Dendritic cell treated with granulocyte-macrophage colony-stimulating factor and Interleukin-4, amounts not matched to agents 40 ng/mL and 50 ng/mL, for 4 days (primary cell): Measurements from ENCODE around the gene STAT6.

ENCODE experiments used
- H3K27ac Mint-ChIP-seq: one replicate; pipeline ENCODE4 v1.8.0; 2022; ENCODE audit warnings: mild to moderate bottlenecking, mixed read lengths
- H3K27me3 Mint-ChIP-seq: one replicate; pipeline ENCODE4 v1.8.0; 2022; ENCODE audit warnings: mild to moderate bottlenecking, mixed read lengths
- H3K36me3 Mint-ChIP-seq: one replicate; pipeline ENCODE4 v1.8.0; 2022; ENCODE audit warnings: low read depth, mixed read lengths
- H3K4me1 Mint-ChIP-seq: one replicate; pipeline ENCODE4 v1.8.0; 2022; ENCODE audit warnings: low read depth, mixed read lengths
- H3K4me3 Mint-ChIP-seq: one replicate; pipeline ENCODE4 v1.8.0; 2022; ENCODE audit warnings: mild to moderate bottlenecking, moderate library complexity, mixed read lengths
- H3K9me3 Mint-ChIP-seq: one replicate; pipeline ENCODE4 v1.8.0; 2022; ENCODE audit warnings: mixed read lengths
- intact Hi-C: fragments of 100-400 bp; cut with micrococcal nuclease; formaldehyde crosslinking; loops from one replicate; pipeline ENCODE4 v1.15.0; 2022

Gene STAT6

DNA sequence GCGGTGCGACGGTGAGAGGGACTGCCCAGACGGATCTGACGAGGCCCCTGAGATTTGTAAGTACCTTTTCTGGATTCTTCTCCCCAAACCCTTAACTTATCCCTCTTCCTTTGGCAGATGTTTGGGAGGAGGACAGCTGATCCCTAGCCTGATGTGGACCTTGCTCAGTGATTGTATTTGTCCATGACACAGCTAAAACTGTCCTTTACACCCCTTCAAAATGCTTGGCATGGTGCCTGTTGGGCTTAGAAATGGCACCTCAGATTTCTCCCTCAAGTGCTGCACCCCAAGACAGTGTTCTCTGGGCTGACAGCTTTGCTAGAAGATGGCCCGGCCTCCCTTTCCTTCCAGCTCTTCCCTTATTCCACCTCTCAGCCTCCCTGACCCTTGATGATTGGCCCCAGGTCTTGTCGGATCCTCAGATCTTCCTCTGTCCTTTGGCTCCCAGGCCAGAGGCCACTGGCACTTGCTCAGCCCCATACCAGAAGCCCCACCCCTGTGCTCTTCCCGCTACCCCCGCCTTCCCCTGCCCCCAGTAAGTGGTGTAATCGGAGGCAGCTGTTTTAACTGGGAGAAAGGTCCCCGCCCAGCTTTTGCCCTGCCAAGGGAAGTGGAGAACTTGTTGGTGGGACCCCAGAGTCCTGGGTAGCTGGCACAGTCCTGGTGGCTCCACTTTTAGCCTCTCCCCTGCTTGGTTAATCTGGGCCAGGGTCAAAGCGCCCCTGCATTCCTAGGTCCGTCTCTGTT, 27.5 kb upstream of the STAT6 start:
- H3K4me3 Mint-ChIP-seq: peak overlapping the region; percentile 1
- no peaks in the 10 kb centered on the region for H3K9me3 Mint-ChIP-seq
- H3K27me3 Mint-ChIP-seq: no peaks in the 10 kb centered on the region
- H3K4me1 Mint-ChIP-seq: peaks cover 80% of the 10 kb centered on the region
- H3K36me3 Mint-ChIP-seq: peaks cover 90% of the 10 kb centered on the region
- intact Hi-C loops: no loop called here
- H3K27ac Mint-ChIP-seq: peak overlapping the region; percentile 59

DNA sequence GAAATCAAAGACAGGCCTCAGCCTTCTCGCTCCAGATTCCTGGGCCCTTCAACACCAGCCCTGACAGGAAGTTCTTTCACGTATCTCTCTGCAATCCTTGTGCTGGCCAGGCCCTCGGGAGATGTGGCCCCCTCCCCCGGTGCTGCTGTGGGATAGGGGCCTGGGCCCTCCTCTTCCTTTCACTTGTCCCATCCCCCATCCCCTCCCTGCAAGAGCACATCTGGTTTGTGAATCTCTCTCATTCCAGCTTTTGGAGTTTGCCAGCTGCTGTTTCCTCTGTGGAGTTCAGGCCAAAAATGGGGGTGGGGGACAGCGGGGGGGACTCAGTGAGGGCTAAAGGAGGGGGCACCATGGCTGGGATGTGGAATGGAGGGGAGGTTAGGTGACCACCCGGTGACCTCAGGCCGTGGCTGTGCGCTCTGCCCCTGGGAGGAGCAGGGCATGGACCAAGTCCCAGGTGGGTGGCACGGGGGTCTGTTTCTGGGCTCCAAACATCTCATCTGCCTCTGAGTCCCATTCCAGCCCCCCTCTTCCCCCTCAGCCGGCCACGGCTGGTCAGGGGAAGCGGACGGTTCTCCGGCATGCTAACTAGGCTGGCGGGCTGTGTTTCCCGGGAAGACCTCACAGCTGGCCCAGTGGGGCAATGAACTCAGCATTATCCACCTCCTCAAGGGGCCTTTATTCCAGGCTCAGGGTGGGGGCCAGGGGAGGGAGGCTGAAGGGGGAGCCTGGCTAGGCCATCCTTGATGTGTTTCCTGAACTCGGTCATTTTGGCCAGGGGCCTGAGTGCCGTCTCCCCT, 24.6 kb upstream of the STAT6 start:
- H3K36me3 Mint-ChIP-seq: peaks cover 89% of the 10 kb centered on the region
- no peaks in the 10 kb centered on the region for H3K27me3 Mint-ChIP-seq
- peak overlapping the region; percentile 39 for H3K27ac Mint-ChIP-seq
- H3K4me1 Mint-ChIP-seq: peaks cover 91% of the 10 kb centered on the region
- intact Hi-C loops: no loop called here
- no peak overlapping the region for H3K4me3 Mint-ChIP-seq
- H3K9me3 Mint-ChIP-seq: no peaks in the 10 kb centered on the region

DNA sequence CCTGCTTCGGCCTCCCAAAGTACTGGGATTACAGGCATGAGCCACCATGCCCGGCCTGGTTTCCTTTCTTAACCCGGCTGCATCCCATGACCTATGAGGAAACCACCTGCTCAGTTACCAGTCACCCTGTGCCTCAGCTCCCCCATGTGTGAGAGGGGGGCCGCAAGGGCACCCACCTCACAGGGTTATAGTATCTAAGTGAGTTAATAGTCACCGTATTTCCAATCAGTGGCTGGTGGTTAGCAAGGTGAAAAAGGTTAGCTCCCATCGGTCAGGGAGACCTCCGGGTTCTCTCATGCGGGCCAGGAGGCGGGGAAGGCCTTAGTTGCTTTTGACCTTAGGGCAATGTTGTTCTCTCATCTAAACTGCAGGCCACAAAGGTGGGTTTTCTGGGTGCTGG, 23.8 kb upstream of the STAT6 start:
- Mint-ChIP-seq H3K4me3 (no peak overlapping the region), H3K27ac (peak overlapping the region; percentile 39)

DNA sequence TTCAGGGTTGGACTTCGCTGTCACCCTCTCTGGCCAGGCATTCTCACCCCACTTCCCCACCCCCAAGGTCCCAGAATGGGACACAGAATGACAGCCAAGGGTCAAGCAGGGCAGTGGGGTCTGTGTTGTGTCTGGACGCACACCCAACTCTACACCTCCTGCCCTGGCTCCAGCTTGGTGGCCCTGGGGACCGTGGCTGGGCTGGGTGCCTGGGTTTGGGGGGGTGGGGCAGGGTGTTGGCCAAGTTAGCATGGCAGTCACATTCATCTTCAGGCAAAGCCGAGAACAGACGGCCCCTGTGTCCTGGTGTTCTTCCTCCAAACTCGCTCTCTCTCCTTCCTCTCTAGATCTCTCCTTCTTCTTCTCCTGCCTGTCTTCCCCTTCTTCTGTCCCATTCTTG, 22.8 kb upstream of the STAT6 start:
- Mint-ChIP-seq H3K27me3 (no peaks in the 10 kb centered on the region), H3K9me3 (no peaks in the 10 kb centered on the region), H3K27ac (peak overlapping the region; percentile 65), H3K4me1 (peaks cover 91% of the 10 kb centered on the region), H3K36me3 (peaks cover 73% of the 10 kb centered on the region), H3K4me3 (peak overlapping the region; percentile 33)
- intact Hi-C loops: no loop called here

More for the DNA sequence above, 23.8 kb upstream of the STAT6 start:
- peaks cover 96% of the 10 kb centered on the region for H3K4me1 Mint-ChIP-seq
- H3K27me3 Mint-ChIP-seq: no peaks in the 10 kb centered on the region
- intact Hi-C loops: no loop called here
- H3K36me3 Mint-ChIP-seq: peaks cover 81% of the 10 kb centered on the region
- H3K9me3 Mint-ChIP-seq: no peaks in the 10 kb centered on the region

DNA sequence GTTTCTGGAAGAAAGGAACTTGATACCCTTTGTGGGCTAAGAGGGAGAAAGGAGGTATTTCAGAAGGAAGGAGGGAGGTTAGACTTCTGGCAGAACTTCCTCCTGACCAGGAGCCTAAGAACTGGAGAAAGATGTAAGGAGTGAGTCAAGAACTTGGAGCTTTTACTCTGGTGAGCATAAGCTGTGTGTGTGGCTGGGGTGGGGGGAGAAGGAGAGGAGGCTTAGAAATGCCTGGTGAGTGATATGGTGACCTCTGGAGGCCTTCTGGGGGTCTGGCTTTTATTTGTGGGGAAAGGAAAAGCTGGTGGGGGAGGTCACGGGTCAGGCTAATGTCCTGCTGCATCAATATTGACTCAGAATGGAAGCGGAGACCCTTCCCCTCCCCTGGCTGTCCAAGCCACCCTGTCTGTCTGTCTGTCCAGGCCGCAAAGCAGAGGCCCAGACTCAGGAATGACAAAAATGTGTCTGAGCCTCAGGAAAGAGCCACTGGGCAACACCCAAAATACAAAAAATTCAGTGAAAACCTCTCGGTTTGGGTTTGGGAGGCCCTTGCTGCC, 21.9 kb upstream of the STAT6 start:
- H3K27ac Mint-ChIP-seq: peak overlapping the region; percentile 65
- no peaks in the 10 kb centered on the region for H3K27me3 Mint-ChIP-seq
- no peaks in the 10 kb centered on the region for H3K9me3 Mint-ChIP-seq
- H3K4me1 Mint-ChIP-seq: peaks cover 83% of the 10 kb centered on the region
- H3K36me3 Mint-ChIP-seq: peaks cover 72% of the 10 kb centered on the region
- no peak overlapping the region for H3K4me3 Mint-ChIP-seq
- intact Hi-C loops: no loop called here

DNA sequence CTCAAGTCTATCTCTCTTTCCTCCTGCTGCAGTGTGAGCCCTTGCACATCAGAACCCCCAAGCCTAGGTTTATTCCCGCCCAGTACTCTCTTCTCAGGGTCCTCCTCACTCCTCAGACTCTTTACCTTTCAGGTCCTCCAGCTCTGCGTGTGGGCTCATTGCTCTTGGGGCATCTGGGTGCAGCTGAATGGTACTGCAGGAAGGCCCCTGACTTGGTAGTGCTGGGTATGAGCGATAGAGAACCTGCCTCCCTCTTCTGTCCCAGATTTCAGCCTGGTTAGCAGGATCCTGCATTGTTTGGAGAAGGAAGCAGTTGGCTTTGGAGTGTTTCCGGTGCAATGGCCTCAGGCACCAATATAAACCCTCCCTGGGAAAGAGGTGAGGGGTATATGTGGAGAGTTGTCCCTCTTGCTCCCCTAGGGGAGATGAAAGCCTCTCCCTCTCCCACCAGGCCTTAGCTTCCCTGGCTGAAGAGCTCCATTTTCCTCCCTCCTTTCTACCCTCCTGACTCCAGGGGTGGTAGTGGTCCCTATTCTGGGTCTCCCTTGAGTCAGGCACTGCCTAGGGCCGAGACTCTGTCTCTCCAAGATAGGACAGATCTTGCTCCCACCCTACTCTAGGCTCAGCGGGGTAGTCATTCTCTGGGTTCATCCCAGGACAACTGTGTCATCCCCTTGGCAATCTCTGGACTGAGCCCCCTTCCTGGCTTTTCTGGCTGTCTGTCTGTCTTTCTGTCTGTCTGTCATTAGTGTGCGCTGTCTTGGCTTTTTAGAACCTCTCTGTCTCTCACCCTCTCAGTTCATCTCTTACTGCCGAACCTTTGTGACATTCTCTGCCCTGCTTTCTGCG, 21.0 kb upstream of the STAT6 start:
- intact Hi-C loops: no loop called here
- Mint-ChIP-seq H3K9me3 (no peaks in the 10 kb centered on the region), H3K27ac (peak overlapping the region; percentile 65), H3K27me3 (no peaks in the 10 kb centered on the region), H3K4me3 (peak overlapping the region; percentile 24), H3K36me3 (peaks cover 64% of the 10 kb centered on the region), H3K4me1 (peaks cover 75% of the 10 kb centered on the region)

DNA sequence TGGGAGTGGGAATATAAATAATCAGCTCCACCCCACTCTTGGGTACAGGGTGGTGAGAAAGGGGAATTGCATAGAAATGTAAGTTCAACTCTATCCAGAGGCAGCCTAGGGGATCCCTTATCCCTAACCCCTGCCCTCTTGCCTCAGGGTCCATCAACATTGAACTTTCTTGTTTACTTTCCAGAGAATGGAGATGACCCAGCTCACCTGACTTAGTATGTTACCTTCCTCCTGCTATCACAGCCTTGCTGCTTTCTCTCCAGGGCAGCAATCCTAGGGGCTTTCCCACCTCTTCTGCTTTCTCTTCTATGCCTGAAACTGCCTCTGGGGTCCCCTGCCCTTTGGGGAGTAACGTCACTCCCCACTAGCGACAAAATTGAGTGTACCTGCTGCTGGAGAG, 19.8 kb upstream of the STAT6 start:
- Mint-ChIP-seq H3K27me3 (no peaks in the 10 kb centered on the region), H3K36me3 (peaks cover 59% of the 10 kb centered on the region), H3K4me3 (peak overlapping the region; percentile 84), H3K27ac (peak overlapping the region; percentile 65), H3K9me3 (no peaks in the 10 kb centered on the region), H3K4me1 (peaks cover 72% of the 10 kb centered on the region)
- intact Hi-C loops: no loop called here

DNA sequence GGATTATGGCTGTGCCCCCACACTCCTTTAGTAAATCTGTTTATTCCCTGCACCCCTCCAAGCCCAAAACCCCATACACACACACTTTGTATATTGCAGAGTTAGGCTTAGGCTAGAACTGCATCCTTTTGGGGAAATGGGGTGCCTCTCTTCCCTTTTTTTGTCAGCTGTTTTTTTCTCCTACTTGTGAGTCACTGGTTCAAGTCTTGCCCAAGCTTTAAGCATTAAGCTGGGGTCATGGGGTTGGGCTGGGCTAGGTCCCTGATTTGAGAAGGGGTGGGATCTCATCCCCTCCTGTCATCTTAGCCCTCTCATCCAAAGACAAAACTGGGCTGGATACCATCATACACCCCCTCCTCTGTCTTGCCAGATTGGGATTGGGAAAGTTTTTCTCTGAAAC, 18.7 kb upstream of the STAT6 start:
- intact Hi-C loops: no loop called here
- Mint-ChIP-seq H3K27me3 (peaks cover 5% of the 10 kb centered on the region), H3K4me3 (peak overlapping the region; percentile 84), H3K9me3 (no peaks in the 10 kb centered on the region), H3K36me3 (peaks cover 49% of the 10 kb centered on the region), H3K27ac (peak overlapping the region; percentile 65), H3K4me1 (peaks cover 64% of the 10 kb centered on the region)

DNA sequence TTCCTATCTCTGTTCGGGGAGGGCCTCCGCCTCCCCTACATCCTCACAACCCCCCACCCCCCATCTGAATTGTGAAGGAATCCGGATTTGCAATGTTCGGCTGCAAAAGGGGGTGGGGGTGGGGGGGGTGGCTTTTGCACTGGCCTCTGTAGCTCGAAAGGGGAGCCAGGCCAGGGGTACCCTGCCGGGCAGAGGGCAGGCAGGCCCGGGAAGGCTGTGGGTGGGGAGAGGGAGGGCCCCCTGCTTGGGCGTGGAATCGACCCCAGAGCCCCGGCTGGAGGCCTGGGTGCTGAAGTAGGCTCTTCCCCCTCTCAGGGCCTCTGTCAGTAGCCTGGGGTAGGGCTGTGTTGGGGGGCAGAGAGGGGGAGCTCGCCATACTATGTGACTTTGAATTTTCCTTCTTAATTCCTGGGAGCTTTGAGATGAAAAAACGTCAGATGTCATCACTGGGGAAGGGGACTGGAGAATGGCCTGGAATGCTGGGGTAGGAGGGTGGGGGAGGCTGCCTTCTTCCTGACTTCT, 18.2 kb upstream of the STAT6 start:
- H3K9me3 Mint-ChIP-seq: no peaks in the 10 kb centered on the region
- intact Hi-C loops: no loop called here
- H3K27ac Mint-ChIP-seq: peak overlapping the region; percentile 65
- H3K4me1 Mint-ChIP-seq: peaks cover 59% of the 10 kb centered on the region
- peaks cover 44% of the 10 kb centered on the region for H3K36me3 Mint-ChIP-seq
- peaks cover 7% of the 10 kb centered on the region for H3K27me3 Mint-ChIP-seq
- peak overlapping the region; percentile 84 for H3K4me3 Mint-ChIP-seq

DNA sequence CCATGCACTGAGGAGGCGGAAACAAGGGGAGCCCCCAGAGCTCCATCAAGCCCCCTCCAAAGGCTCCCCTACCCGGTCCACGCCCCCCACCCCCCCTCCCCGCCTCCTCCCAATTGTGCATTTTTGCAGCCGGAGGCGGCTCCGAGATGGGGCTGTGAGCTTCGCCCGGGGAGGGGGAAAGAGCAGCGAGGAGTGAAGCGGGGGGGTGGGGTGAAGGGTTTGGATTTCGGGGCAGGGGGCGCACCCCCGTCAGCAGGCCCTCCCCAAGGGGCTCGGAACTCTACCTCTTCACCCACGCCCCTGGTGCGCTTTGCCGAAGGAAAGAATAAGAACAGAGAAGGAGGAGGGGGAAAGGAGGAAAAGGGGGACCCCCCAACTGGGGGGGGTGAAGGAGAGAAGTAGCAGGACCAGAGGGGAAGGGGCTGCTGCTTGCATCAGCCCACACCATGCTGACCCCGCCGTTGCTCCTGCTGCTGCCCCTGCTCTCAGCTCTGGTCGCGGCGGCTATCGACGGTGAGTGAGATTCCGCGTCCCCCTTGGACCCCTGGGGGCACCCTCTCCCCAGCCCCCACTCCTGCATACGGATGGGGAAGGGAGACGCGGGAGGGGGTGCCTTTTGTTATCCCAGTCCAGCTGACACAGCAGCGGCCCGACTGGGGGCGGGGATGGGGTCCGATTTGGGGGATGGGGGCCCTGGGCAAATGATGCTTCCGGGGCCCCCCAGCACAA, 17.5 kb upstream of the STAT6 start:
- Mint-ChIP-seq H3K4me1 (peaks cover 52% of the 10 kb centered on the region), H3K36me3 (peaks cover 37% of the 10 kb centered on the region), H3K4me3 (peak overlapping the region; percentile 84), H3K27me3 (peaks cover 7% of the 10 kb centered on the region), H3K27ac (peak overlapping the region; percentile 65), H3K9me3 (peaks cover 5% of the 10 kb centered on the region)
- intact Hi-C loops: no loop called here

DNA sequence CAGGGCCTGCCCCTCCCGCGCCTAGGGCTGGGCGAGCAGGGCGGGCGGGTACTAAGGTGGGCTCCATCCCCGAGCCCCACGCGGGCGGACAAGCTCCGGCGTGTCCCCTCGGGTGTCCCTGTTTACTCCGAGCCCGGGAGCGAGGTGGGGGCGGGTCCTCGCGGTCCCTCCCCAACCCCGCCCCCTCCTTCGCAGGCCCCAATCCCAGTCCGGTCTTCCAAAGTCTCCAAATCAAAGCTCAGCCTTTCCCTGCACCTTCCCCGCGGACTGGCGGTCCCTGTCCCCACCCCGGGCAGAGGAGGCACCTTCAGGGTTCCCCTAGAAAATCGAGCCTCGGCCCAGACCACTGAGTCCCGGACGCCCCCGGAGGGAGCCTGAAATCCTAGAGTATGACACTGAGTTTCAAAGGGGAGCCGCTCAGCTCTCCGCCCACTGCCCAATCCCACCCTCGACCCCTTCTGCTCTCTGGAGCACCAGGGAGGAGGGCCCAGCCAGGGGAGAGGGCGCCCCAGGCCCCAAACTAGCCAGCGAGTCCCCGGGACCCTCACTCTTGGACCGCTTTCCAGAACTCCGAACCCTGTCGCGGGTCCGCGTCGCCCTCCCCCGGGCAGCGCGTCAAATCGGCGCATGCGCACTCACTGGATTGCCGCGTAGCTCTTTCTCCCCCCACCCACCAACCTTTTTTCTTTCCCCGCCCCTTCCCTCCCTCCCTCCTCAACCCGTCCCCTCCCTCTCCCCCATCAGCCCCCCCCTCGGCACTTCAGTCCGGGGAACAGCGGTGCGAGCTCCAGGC, 16.8 kb upstream of the STAT6 start, which contains the start of gene LRP1:
LRP1 (plus strand) TSS at position 758 of the 793 bp plus-strand sequence. CDS start 482 bp downstream, outside the sequence.
- H3K36me3 Mint-ChIP-seq: peaks cover 29% of the 10 kb centered on the region
- peaks cover 7% of the 10 kb centered on the region for H3K27me3 Mint-ChIP-seq
- peak within 1 kb of the TSS; percentile 84 for H3K4me3 Mint-ChIP-seq
- H3K27ac Mint-ChIP-seq: peak within 1 kb of the TSS; percentile 65
- peaks cover 45% of the 10 kb centered on the region for H3K4me1 Mint-ChIP-seq
- intact Hi-C loops: loop anchor here (1.0 kb wide), 1 partner anchor 9 kb away; no protein-coding TSS in a partner anchor
- peaks cover 9% of the 10 kb centered on the region for H3K9me3 Mint-ChIP-seq

DNA sequence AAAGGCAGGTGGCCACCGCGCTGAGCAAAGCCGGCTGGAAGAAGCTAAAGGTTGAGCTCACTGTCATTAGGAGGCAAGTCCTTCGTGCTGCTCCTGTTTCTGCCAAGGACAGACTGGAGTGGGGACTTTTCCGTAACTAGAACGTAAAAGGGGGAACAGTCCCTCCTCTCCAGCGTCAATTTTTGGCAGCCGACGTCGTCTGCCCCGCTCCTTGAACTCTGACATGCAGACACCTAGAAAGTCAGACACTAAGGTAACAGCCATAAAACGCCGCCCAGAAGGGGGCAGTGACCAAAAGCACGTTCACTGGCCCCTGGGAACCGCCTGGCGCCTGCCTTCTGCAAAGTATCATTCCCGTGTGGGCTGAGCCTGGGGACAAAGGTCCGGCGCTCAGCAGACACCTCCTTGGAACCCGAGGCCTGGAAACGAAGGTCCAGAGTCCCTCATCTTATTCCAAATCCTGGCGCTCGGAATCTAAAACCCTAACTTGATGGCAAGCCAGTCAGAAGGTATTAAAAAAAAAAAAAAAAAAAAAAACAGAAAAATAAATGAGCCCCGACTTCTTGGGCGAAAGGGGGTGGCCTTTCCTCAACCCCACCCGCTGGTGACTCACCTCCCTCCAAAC, 16.1 kb upstream of the STAT6 start:
- H3K27ac Mint-ChIP-seq: peak overlapping the region; percentile 65
- intact Hi-C loops: loop anchor here (1.0 kb wide), 1 partner anchor 8 kb away; no protein-coding TSS in a partner anchor
- peaks cover 37% of the 10 kb centered on the region for H3K4me1 Mint-ChIP-seq
- H3K27me3 Mint-ChIP-seq: peaks cover 7% of the 10 kb centered on the region
- peaks cover 22% of the 10 kb centered on the region for H3K36me3 Mint-ChIP-seq
- peak overlapping the region; percentile 84 for H3K4me3 Mint-ChIP-seq
- peaks cover 9% of the 10 kb centered on the region for H3K9me3 Mint-ChIP-seq
